GM12892 (cell line): Measurements from ENCODE around the gene PRDM12.

Experiments used
- DNase-seq: peaks from one replicate; pipeline ENCODE4 v3.0.0; 2011; ENCODE audit not compliant: insufficient read length
- FAIRE-seq: peaks from 2 replicates; lab custom pipeline; 2011; peaks lifted over from hg19 to GRCh38; lab: Jason Lieb, UNC
- POLR2A ChIP-seq: IDR thresholded peaks from 2 replicates; pipeline ENCODE4 v1.6.1; 2011; ENCODE audit warnings: low read depth, low read length, control low read depth
- POLR2AphosphoS5 ChIP-seq: IDR thresholded peaks from 2 replicates; pipeline ENCODE4 v1.6.1; 2011; ENCODE audit warnings: low read depth, low read length, control low read depth
- TAF1 ChIP-seq: IDR thresholded peaks from 2 replicates; pipeline ENCODE4 v1.6.1; 2011; ENCODE audit warnings: low read depth, mild to moderate bottlenecking, control low read depth, low read length, borderline replicate concordance

Gene PRDM12

DNA sequence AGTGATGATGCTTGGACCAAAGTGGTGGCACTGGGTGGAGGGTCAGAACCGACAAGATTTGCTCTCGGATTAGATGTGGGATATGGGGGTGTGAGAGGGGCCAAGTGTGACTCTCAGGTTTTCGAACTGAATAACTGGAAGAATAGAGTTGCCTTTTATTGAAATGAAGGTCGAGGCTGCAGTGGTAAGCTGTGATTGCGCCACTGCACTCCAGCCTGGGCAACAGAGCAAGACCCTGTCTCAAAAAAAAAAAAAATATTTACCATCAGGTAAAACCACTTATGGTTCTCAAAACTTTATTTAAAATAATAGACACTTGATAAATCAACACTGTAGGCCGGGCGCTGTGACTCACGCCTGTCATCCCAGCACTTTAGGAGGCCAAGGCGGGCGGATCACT, 56.4 kb downstream of the PRDM12 start:
- no peak for DNase-seq
- no peak for FAIRE-seq

DNA sequence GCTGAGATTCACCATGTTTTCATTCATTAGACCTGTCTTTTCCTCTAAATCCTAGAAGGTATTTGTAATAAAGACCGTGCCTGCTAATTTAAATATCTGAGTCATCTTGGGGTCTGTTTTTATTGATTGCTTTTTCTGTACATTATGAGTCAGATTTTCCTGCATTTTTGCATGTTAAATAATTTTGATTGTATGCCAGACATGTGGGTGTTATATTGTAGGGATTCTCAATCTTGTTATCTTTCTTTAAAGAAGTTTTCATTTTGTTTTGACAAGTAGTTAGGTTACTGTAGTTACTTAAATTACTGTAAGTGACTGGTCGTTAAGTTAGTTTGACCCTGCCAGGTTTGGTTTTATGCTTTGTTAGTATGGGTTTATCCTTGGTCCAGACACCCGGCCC, 64.3 kb downstream of the PRDM12 start:
- DNase-seq (no peak), FAIRE-seq (no peak)
- TF ChIP-seq TAF1, result no peak
- TF ChIP-seq POLR2AphosphoS5, result no peak
- no peak for TF ChIP-seq POLR2A

More for the DNA sequence above, 56.4 kb downstream of the PRDM12 start:
- TF ChIP-seq TAF1 (no peak), POLR2AphosphoS5 (no peak), POLR2A (no peak)

DNA sequence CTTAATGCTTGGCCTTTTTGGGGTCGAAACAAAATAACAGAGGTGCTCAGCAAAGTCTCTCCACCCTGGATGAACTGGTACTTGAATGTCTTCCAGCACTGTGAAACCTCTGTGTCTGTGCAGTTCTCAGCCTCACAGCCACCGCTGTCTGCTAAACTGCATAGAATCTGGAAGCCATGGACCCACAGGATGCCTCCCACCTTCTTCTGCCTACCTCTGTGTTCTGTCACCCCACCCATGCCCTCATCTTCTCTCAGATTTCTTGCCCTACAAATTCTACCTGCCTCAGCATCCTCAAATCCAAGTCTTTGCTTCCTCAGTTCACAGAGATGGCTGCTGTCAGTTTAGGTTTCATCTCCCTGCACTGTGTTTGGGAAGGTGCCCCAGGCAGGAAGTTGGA, 64.8 kb downstream of the PRDM12 start:
- TF ChIP-seq TAF1, result no peak
- TF ChIP-seq POLR2AphosphoS5, result no peak
- no peak for TF ChIP-seq POLR2A
- no peak for DNase-seq
- no peak for FAIRE-seq

DNA sequence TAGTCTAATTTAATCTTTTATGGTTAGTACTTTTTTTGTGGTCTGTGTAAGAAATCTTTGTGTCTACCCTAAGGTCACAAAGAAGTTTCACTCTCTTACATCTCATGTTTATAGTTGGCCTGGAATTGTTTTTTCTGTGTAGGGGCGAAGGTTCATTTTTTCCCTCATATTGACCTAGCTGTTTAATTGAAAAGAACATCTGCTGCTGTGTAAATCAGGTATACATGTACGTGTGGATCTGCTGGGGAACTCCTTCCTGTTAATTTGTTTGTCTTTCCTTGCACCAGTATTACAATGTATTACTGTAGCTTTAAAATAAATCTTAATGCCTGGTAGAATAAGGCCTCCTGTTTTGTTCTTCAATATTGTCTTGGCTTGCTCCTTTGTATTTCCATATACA, 67.0 kb downstream of the PRDM12 start:
- no peak for FAIRE-seq
- TF ChIP-seq POLR2AphosphoS5 (no peak), TAF1 (no peak), POLR2A (no peak)
- no peak for DNase-seq

DNA sequence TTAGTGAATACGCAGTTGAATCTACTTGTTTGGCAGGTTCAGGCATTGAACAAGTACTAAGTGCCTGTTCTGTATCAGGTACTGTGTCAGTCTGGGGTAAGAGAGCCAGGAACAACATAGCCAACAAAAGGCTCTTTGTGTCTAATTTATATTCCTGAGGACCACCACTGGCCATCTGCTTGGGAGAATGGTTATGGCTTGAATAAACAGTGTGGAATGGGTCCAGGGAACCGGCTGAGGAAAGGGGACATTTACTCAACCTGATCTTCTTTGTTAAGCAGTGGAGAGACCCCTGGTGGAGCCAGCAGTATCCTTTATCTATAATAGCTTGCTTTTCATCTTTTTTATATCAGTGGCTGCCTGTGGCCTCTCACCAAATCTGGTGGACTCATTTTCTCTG, 67.7 kb downstream of the PRDM12 start:
- TF ChIP-seq POLR2AphosphoS5 (no peak), POLR2A (no peak), TAF1 (no peak)
- FAIRE-seq, result no peak

More for the DNA sequence above, 67.7 kb downstream of the PRDM12 start:
- DNase-seq, result no peak
